NCI-H460 (cell line): ENCODE measurements around the gene GPR31. TPM values are rescaled to one million over a fixed set of nuclear protein-coding genes. Genes with fewer than 3 reads are reported as not detected.

Source experiments
- DNase-seq: peaks from one replicate; pipeline ENCODE4 v3.0.0-alpha.2; 2016; ENCODE audit warnings: low read depth; ENCODE audit errors: extremely low read depth
- total RNA-seq: library from RNA; depleted of rRNA; stranded (reverse); fragments of >200 nt; shearing (Covaris generic); gene quantifications from 2 replicates; pipeline ENCODE4 v1.2.3, GENCODE V29; 2014

The GPR31 gene
- total RNA-seq, 1 experiment from 2014 or later, result not detected

DNA sequence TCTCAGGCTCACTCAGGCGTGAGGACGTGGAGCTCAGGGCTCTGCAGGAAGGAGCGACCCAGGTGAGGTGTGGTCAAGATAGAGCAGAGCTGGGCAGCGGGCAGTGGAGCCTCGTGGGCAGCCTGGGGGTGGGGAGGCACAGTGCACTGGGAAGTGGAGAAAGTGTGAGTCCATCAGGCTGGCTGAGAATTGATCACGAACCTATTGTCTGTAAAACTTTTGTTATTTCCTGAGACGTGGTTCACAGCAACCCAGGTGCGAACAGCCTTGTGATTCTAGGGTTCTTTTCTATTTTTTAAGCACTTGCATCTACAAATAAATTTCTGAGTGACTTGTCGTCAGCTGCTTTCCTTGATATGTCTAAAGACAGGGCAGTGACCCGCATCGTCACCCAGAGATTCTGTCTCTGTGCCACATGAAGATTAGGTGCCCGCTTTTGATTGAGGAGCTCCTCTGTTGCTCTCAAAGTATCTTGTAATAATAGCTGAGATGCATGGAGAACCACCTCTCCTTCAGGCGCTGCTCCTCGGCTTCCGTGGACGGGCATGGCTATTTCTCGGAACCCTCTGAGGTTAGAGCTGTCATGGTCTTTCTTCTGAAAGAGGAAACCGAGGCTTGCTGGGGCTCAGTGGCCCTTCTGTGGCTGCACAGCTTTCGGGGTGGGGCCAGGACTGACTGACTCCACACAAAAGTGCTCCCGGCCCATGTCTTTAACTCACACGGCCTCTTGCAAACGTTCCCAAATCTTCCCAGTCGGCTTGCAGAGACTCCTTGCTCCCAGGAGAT, 35.5 kb downstream of the GPR31 start:
- DNase-seq, result no peak

DNA sequence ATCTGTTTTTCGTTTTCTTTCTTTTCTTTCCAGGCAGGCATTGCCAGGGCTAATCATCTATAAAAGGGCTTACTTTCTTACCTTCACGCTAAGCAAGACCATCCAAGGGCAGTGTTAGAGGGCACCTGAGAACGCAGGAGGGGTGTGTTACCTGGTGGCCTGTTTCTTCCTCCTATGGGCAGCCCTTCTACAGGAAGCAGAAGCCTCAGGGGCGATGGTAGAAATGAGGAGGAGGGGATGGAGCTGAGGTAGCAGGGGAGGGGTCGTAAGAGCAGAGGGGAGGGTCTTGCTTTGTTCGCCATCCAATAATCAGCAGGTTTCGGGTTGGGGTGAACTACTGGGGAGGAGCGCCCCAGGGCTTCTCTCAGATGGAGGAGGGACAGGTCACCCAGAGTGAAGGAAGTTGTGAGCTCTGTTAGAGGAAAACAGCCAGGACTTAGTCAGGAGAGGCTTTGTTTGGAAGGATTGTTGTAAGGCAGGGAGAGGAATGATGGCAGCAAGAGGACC, 36.4 kb downstream of the GPR31 start:
- no peak for DNase-seq

GRCh38 chr6:167120583-167120903, 37.2 kb downstream of the GPR31 start:
- DNase-seq, result no peak

GRCh38 chr6:167119670-167120582, 37.9 kb downstream of the GPR31 start:
- DNase-seq, result no peak

DNA sequence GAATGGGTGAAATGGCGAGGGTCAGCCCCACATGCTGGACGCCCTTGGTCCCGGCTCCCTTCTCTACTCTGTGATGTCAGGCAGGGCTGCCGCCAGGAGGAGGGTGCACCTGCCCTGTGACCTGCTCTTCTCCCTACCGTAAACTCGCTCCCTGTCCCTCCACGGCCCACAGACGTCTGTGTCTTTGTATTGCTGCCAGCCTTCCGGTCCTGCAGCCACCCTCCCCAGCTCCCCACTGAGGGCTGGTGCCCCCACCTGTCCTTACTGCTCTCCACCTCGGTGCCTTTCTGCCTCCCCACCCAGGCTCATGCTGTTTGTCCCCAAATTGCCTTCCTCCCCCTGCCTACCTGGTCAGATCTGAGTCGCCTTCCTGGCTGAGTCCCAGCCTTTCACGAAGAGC, 38.9 kb downstream of the GPR31 start:
- DNase-seq, result no peak

GRCh38 chr6:167118006-167118405, 39.8 kb downstream of the GPR31 start:
- DNase-seq, result no peak

- no peak for DNase-seq
Measured at GRCh38 chr6:167116838-167117228, 40.9 kb downstream of the GPR31 start.

DNA sequence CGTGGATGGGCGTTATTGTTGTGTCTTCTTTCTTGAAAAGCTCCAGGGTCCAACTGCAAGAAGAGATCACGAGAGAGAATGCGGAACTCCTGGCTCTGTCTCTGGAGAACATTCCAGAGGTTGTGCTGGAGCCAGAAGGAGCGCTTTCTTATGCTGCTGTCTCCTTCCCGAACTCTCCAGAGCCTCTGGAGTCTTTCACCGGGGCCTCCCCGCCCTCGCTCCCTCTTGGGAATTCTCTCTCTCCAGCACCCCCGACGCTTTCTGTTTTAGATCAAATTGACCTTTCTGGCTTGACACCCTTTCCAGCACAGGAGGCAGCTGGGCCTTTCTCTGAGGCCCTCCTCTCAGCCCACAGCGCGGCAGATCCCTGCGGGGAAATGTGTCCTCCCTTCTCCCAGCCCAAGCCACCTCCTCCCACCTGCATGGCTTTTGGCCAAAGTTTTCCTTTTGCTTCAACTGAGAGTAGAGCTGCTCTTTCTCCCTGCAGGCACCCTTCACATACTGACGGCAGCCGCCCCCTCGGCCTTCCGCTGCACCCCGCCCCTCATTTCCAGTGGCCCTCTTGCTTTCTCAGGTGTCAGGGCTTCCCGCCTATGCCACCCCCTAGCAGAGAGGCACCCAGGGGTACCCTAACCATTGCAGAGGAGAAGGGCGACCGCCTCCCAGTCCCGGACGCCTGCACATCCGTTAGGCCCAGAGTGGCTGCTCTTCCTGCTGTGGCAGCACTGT, 41.5 kb downstream of the GPR31 start:
- no peak for DNase-seq

DNA sequence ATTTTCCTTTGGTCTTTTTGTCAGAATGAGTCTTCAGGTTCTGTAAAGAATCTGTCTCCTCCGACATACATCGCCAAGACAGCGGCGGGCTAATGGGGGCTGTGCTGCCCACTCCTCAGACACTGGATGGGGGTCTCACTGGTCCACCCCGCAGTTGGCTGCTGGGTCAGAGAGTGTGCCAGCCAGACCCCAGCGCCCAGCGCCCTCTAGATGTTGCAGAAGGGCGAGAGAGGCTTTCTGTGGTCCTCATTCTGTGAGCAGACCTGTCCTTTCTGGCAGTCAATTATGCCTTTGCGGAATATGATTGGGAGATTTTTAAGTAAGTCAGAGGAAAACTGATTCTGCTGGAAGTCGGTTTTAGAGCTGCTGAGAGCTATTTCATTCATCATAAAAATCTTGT, 42.7 kb downstream of the GPR31 start:
- DNase-seq, result no peak

DNA sequence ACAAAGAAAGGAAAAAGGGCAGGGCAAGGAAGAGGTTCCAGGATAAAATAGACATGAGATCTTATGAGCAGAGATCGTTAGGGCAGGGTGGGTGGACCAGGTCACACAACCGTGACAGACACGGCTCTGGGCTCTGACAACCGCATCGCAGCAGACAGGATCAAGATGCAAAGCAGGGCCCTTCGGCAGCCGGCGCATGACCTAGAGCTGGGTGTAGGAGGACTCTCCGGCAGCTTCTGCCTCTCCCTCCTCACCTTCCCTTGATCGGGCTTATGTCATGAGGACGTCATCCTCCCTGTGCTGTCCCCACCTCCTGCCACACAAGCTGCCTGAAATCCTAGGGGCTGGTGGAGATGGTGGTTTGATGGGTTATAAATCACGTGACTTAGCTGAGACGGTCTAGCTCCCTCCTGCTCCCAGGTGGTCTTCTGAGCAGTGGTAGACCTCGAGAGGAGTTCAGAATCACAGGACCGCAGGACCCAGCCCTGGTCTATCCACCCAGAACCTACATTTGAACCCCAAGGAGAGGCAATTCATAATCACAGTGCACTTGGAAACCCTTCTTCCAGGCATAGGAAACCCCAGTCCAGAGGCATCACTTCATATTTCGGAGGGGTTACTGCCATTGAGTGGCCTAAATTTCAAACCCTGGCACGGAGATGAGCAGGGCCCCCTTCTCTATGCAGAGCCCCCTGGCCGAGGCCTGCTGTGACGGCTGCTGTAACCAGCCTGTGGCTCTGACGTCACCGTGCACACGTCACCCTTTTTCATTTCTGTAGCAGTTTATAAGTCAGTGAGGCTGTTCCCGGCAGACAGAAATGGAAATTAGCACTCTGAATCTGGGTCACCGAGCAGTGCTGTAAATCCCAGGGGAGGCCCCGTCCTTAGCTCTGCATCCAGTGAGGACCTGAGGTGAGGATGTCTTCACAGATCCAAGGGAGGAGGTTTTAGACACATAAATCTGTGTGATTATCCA, 43.6 kb downstream of the GPR31 start:
- no peak for DNase-seq

DNA sequence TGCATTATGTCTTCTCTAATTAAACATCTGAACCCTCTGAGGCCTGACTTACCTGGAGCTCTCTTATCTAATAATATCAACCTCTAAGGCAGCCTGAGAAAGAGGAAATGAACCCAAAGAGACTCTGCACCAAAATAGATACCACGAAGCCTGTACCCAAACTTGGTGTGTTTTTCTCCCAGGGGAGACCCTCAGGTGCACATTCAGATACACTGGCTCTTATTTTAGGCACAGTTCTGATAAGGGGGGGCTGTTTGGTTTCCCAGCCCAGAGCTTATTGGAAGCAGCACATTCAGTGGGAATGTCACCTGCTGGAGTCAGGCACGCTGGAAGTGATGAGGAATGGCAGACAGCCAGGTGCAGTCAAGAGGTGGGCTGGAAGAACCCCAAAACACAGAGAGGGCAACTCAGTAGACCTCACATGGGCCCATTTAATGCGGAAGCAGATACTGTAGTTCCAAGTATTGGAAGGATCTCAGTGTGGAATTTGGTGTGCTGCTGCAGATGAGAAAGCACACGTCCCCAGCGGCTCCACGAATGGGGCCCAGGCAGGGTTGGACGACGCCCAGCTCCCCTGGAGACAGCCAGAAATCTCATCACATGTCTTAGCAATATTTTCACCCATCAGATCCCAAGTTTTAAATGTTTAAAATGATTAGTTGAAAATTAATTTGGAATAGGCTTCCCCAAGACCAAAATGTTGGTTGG, 44.6 kb downstream of the GPR31 start:
- DNase-seq, result no peak

DNA sequence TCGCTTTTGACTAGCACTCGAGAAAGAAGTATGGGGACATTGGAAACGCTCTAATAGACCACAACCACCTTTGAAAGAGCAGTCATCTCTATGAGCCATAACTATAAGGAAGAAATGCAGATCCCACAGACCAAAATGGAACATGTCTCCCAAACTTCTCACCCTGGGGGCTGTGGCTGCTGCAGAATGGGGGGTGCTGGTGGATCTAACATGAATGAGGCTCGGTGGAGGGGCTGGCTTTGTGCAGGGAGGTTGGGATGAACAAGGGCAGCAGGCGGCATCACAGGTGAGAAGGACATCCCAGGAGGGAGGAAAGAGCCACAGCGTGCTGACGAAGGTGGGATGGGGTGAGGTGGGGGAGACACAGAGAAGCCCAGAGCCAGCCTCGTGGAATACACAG, 45.4 kb downstream of the GPR31 start:
- no peak for DNase-seq

DNA sequence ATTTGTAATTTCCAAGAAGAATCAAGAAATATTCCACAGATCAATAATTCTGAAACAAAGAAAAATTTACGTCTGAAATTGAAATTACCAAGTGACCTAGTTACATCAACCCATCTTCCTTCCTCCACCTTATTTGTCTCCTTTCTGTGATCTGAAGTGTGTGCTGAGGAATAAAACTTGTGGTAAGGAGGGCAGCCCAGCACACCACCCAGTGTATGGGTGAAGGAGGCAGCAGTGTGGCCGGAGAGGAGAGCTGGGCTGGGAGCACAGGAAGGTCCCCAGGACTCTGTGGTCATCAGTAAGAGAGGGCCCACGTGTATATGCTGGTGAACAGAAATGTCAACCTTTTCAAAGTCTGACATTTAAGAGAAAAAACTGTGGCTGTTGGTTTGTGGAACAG, 46.2 kb downstream of the GPR31 start:
- DNase-seq, result no peak

GRCh38 chr6:167109651-167110050, 48.1 kb downstream of the GPR31 start:
- DNase-seq, result no peak

DNA sequence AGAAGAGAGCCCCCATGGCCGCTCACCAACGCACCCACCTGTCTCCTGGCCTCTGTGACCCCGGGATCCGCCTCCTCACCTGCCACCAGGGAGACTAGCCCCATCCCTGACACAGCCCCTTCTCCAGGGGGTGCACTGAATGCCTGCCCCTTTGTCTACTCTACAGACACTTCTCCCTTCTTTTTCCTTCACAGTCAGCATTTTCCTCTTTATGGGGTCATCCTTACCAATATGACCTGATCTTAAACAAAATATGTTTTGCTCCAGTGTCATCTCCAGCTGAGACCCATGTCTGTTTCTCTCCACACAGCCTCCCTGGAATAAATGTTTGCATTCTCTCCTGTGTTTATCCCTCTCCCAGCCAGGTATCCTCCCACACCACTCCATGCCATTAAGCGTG, 49.5 kb downstream of the GPR31 start:
- DNase-seq, result no peak

- DNase-seq, result no peak
Measured at GRCh38 chr6:167107787-167108186, 50.0 kb downstream of the GPR31 start.

GRCh38 chr6:167106406-167106805, 51.4 kb downstream of the GPR31 start:
- DNase-seq, result no peak
